Right lobe of liver (tissue), 4 donors: ENCODE measurements around the gene INPP5A.

Experiments
- CTCF ChIP-seq, 4 donors: fragments of 200-600 bp in 3 of 4; fragments of 450-650 bp in 1 of 4; IDR thresholded peaks; one replicate each; pipeline versions ENCODE4 v1.5.1 to v1.8.0; 2016 to 2022; ENCODE audit warnings: antibody characterized with exemption in 4 of 4, mild to moderate bottlenecking in 2 of 4
- POLR2A ChIP-seq: fragments of 450-650 bp; IDR thresholded peaks from one replicate; pipeline ENCODE4 v1.6.1; 2017; ENCODE audit warnings: antibody characterized with exemption, mild to moderate bottlenecking
- donor health status: DM: no; HTN: no; CAD: no.
- donor health status: DM: no; HTN: no; CAD: no.
- donor health status: DM: no; HTN: yes; CAD: no.

GRCh38 chr10:132636358-132636757 is 98.8 kb downstream of the INPP5A start:
- no peak for TF ChIP-seq CTCF (IDR thresholded peaks at IDR 0.05)
- TF ChIP-seq POLR2A = no peak
